SH-SY5Y (cell line): ENCODE measurements around the gene RMND5A.

Source experiments
- GATA2 ChIP-seq: IDR thresholded peaks from 2 replicates; pipeline ENCODE4 v1.6.1; 2011; ENCODE audit warnings: mild to moderate bottlenecking, low read depth, low read length
- GATA3 ChIP-seq: IDR thresholded peaks from 2 replicates; pipeline ENCODE4 v1.6.1; 2011; ENCODE audit warnings: low read depth, mild to moderate bottlenecking, low read length, moderate library complexity

- TF ChIP-seq GATA2 (no peak), GATA3 (no peak)
Measured at GRCh38 chr2:86807468-86808275, 87.6 kb downstream of the RMND5A start.
